Calu3 (cell line): ENCODE results near the gene NKX3-2. TPM values are rescaled to one million over a fixed set of nuclear protein-coding genes. Genes with fewer than 3 reads are reported as not detected.

Experiments used
- BruUV-seq: library from RNA; stranded (reverse); fragments of 400-500 nt; replicated peaks from 2 replicates; lab custom pipeline; 2021; lab: Mats Ljungman, UMichigan
- CTCF ChIA-PET: fragments of 300-600 bp; sonication (Branson Sonifier 250); formaldehyde crosslinking; loops from one replicate; lab custom pipeline; 2022; ENCODE audit warnings: antibody characterized with exemption; lab: Charles Lee
- DNase-seq: peaks from one replicate; pipeline ENCODE4 v3.0.0; 2022
- H3K27ac Mint-ChIP-seq: one replicate; pipeline ENCODE4 v1.8.0; 2022; ENCODE audit warnings: mixed read lengths; ENCODE audit not compliant: unreplicated experiment
- H3K27me3 Mint-ChIP-seq: one replicate; pipeline ENCODE4 v1.8.0; 2022; ENCODE audit warnings: mixed read lengths; ENCODE audit not compliant: unreplicated experiment
- H3K36me3 Mint-ChIP-seq: one replicate; pipeline ENCODE4 v1.8.0; 2022; ENCODE audit warnings: mild to moderate bottlenecking, moderate library complexity, mixed read lengths; ENCODE audit not compliant: insufficient read depth, unreplicated experiment
- H3K4me1 Mint-ChIP-seq: one replicate; pipeline ENCODE4 v1.8.0; 2022; ENCODE audit warnings: mild to moderate bottlenecking, low read depth, mixed read lengths; ENCODE audit not compliant: unreplicated experiment
- H3K4me3 Mint-ChIP-seq: one replicate; pipeline ENCODE4 v1.8.0; 2022; ENCODE audit warnings: mild to moderate bottlenecking, low read depth, moderate library complexity, mixed read lengths; ENCODE audit not compliant: unreplicated experiment
- H3K9me3 Mint-ChIP-seq: one replicate; pipeline ENCODE4 v1.8.0; 2022; ENCODE audit warnings: low read depth, mixed read lengths; ENCODE audit not compliant: unreplicated experiment
- CTCF ChIP-seq: fragments of 200-600 bp; IDR thresholded peaks from one replicate; pipeline ENCODE4 v1.8.0; 2022; ENCODE audit warnings: antibody characterized with exemption; ENCODE audit not compliant: unreplicated experiment
- intact Hi-C: fragments of 100-400 bp; cut with micrococcal nuclease; formaldehyde crosslinking; loops from one replicate; pipeline ENCODE4 v1.10.0; 2022; ENCODE audit not compliant: unreplicated experiment
- total RNA-seq: library from RNA; stranded (reverse); gene quantifications from 2 replicates; pipeline ENCODE4 v1.2.3, GENCODE V29; 2022

NKX3-2 gene
- total RNA-seq, 1 experiment from 2014 or later = not detected

GRCh38 chr4:13536607-13537006, 7.7 kb downstream of the NKX3-2 start:
- peaks cover 36% of the 10 kb centered on the region for H3K27me3 Mint-ChIP-seq
- H3K36me3 Mint-ChIP-seq = no peaks in the 10 kb centered on the region
- no TSS peak for BruUV-seq
- no peak for DNase-seq
- H3K9me3 Mint-ChIP-seq = no peaks in the 10 kb centered on the region
- no peaks in the 10 kb centered on the region for H3K4me1 Mint-ChIP-seq
- CTCF ChIA-PET = no interaction called here
- no peak for TF ChIP-seq CTCF
- H3K4me3 Mint-ChIP-seq = no peak overlapping the region
- intact Hi-C loops = no loop called here
- H3K27ac Mint-ChIP-seq = no peak overlapping the region

GRCh38 chr4:13535708-13536361, 8.5 kb downstream of the NKX3-2 start:
- CTCF ChIA-PET = no interaction called here
- H3K36me3 Mint-ChIP-seq = no peaks in the 10 kb centered on the region
- intact Hi-C loops = no loop called here
- H3K9me3 Mint-ChIP-seq = no peaks in the 10 kb centered on the region
- H3K4me1 Mint-ChIP-seq = no peaks in the 10 kb centered on the region
- no peak for DNase-seq
- H3K4me3 Mint-ChIP-seq = no peak overlapping the region
- TF ChIP-seq CTCF = no peak
- H3K27me3 Mint-ChIP-seq = peaks cover 44% of the 10 kb centered on the region
- H3K27ac Mint-ChIP-seq = no peak overlapping the region
- BruUV-seq = no TSS peak

- intact Hi-C loops = no loop called here
- H3K9me3 Mint-ChIP-seq = no peaks in the 10 kb centered on the region
- CTCF ChIA-PET = no interaction called here
- no peaks in the 10 kb centered on the region for H3K36me3 Mint-ChIP-seq
- H3K27ac Mint-ChIP-seq = no peak overlapping the region
- H3K4me3 Mint-ChIP-seq = no peak overlapping the region
- BruUV-seq = no TSS peak
- peaks cover 44% of the 10 kb centered on the region for H3K27me3 Mint-ChIP-seq
- DNase-seq = no peak
- H3K4me1 Mint-ChIP-seq = no peaks in the 10 kb centered on the region
- TF ChIP-seq CTCF = no peak
These were observed 9.2 kb downstream of the NKX3-2 start for GRCh38 chr4:13535118-13535517.

GRCh38 chr4:13534344-13535063, 9.8 kb downstream of the NKX3-2 start:
- CTCF ChIA-PET = no interaction called here
- peaks cover 44% of the 10 kb centered on the region for H3K27me3 Mint-ChIP-seq
- no TSS peak for BruUV-seq
- H3K27ac Mint-ChIP-seq = no peak overlapping the region
- DNase-seq = no peak
- no peaks in the 10 kb centered on the region for H3K36me3 Mint-ChIP-seq
- H3K4me1 Mint-ChIP-seq = no peaks in the 10 kb centered on the region
- no peak overlapping the region for H3K4me3 Mint-ChIP-seq
- TF ChIP-seq CTCF = no peak
- H3K9me3 Mint-ChIP-seq = no peaks in the 10 kb centered on the region
- intact Hi-C loops = no loop called here
